Epithelial cell of proximal tubule (primary cell): ENCODE measurements around the gene TMEM176A. TPM values are rescaled to one million over a fixed set of nuclear protein-coding genes. Genes with fewer than 3 reads are reported as not detected.

Source experiments
- DNase-seq: peaks from one replicate; pipeline ENCODE4 v3.0.0-alpha.2; 2011; ENCODE audit warnings: low read depth
- H3K4me3 ChIP-seq: 2 replicates; pipeline ENCODE4 v1.5.1; 2011; ENCODE audit warnings: low read depth, mild to moderate bottlenecking, low read length
- CTCF ChIP-seq: conservative IDR thresholded peaks from 2 replicates; pipeline ENCODE4 v1.5.1; 2012; ENCODE audit warnings: low read depth, mild to moderate bottlenecking, low read length
- total RNA-seq: library from RNA; depleted of rRNA; stranded (reverse); fragments of >200 nt; gene quantifications from 2 replicates; pipeline ENCODE4 v1.2.3, GENCODE V29; 2015

The TMEM176A gene
- total RNA-seq, 1 donor from 2014 or later: 12.4 TPM

DNA sequence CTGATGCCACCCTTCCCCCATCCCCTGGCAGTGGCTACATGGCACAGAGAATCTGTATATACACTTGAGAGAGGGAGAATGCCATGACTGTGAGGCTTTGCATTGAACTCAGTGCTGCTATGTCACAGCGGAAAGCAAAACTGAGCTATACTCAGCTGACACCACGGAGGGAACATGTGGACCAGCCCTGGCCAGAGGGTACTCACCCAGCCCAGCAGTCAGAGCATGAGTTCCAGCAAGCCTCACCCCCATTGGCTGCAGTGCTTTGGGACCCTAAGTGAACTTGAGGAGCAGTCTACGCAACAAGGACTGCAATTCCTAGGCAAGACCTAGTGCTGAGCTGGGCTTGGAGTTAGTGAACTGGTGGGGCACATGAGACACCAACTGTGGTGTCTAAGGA is 41.4 kb downstream of the TMEM176A start:
- DNase-seq: no peak
- TF ChIP-seq CTCF: no peak
- no peak overlapping the region for H3K4me3 ChIP-seq

GRCh38 chr7:150842716-150843115 is 42.1 kb downstream of the TMEM176A start:
- no peak overlapping the region for H3K4me3 ChIP-seq
- no peak for TF ChIP-seq CTCF
- DNase-seq: no peak

- TF ChIP-seq CTCF: no peak
- DNase-seq: no peak
Measured at GRCh38 chr7:150845421-150845861, 44.9 kb downstream of the TMEM176A start.

DNA sequence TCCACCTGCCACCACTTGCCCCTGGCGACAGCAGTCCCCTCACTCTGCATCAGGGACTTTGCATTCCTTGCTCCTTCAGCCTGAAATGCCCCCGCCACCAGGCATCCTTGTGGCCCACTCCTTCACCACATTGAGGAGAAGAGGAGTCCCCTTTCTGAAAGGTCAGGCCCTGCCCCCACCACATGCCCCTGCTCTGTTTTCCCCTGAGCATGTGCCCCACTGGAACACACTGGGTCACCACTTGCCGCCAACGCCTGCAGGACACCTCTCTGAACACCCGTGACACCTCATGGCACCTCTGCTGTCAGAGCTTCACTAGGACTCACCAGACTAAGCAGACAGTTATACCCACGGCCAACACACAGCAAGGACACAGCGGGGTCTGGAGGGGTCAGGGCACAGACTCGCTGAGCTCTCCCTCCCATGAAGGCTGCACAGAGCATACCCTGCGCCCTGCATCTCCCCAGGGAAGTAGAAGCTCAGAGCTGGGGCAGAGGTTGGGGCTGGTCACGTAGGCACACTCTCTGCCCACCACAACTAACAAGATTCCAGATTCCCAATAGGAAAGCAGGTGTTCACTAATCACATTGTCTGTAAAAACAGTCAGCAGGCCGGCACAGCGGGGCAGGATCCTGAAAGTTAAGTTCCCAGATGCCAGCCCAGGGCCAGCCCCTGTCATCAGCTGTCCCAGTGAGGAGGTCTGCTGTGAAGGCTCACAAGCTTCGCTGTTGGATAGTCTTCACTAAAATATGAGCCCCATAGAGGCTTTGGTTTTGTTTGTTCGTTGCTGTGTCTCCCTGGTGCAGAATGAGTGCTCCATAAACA is 45.9 kb downstream of the TMEM176A start:
- TF ChIP-seq CTCF: no peak
- H3K4me3 ChIP-seq: no peak overlapping the region
- no peak for DNase-seq

More at GRCh38 chr7:150845421-150845861, 44.9 kb downstream of the TMEM176A start:
- no peak overlapping the region for H3K4me3 ChIP-seq

DNA sequence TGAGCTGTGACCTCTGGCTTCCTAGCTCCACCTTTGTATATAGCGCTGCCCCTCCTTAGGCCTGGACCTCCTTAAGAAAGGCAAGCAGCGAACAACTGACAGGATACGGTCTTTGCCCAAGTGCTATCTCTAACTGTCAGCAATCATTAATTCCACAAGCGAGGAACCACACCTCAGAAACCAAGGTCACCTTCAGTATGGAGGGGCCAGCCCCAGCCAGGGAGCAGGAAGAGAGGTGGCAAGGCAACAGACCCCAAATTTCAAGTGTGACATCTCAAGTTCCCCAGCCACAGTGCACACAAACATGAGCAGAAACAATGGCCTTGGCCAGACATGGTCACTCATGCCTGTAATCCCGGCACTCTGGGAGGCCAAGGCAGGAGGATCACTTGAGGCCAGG is 47.0 kb downstream of the TMEM176A start:
- no peak overlapping the region for H3K4me3 ChIP-seq
- TF ChIP-seq CTCF: no peak
- no peak for DNase-seq

- no peak for DNase-seq
- TF ChIP-seq CTCF: no peak
- H3K4me3 ChIP-seq: no peak overlapping the region
Measured at GRCh38 chr7:150848111-150848510, 47.5 kb downstream of the TMEM176A start.
